IPS-11a (cell line): ENCODE data around the gene DOCK9.
"Not testable (repeated sequence)": the region's sequence is repeated elsewhere in the genome, so short reads cannot be mapped to it uniquely, and the experiment has no call there.

Experiments
- H3K4me3 ChIP-seq: one replicate; pipeline ENCODE4 v1.5.1; 2013; ENCODE audit warnings: low read depth, low read length, control low read depth

The DOCK9 gene

GRCh38 chr13:98827449-98827848 is 150.4 kb downstream of the DOCK9 start:
- H3K4me3 ChIP-seq: no peak overlapping the region

- no peak overlapping the region for H3K4me3 ChIP-seq
These were observed 151.7 kb downstream of the DOCK9 start for GRCh38 chr13:98826146-98826545.

GRCh38 chr13:98825659-98826058 is 152.2 kb downstream of the DOCK9 start:
- no peak overlapping the region for H3K4me3 ChIP-seq

- H3K4me3 ChIP-seq: no peak overlapping the region
These were observed 153.3 kb downstream of the DOCK9 start for GRCh38 chr13:98824376-98825160.

GRCh38 chr13:98823442-98823841 is 154.4 kb downstream of the DOCK9 start:
- H3K4me3 ChIP-seq: no peak overlapping the region

- no peak overlapping the region for H3K4me3 ChIP-seq
These were observed 155.6 kb downstream of the DOCK9 start for GRCh38 chr13:98822225-98822606.

GRCh38 chr13:98821372-98822224 is 156.3 kb downstream of the DOCK9 start:
- no peak overlapping the region for H3K4me3 ChIP-seq

GRCh38 chr13:98820744-98821371 is 157.0 kb downstream of the DOCK9 start:
- no peak overlapping the region for H3K4me3 ChIP-seq

- no peak overlapping the region for H3K4me3 ChIP-seq
These were observed 157.6 kb downstream of the DOCK9 start for GRCh38 chr13:98820300-98820699.

GRCh38 chr13:98819382-98820010 is 158.4 kb downstream of the DOCK9 start:
- H3K4me3 ChIP-seq: no peak overlapping the region

GRCh38 chr13:98816406-98816805 is 161.5 kb downstream of the DOCK9 start:
- H3K4me3 ChIP-seq: no peak overlapping the region

- H3K4me3 ChIP-seq: no peak overlapping the region
These were observed 163.9 kb downstream of the DOCK9 start for GRCh38 chr13:98813993-98814392.

- not testable (repeated sequence) for H3K4me3 ChIP-seq
These were observed 165.6 kb downstream of the DOCK9 start for GRCh38 chr13:98812186-98812790.

- no peak overlapping the region for H3K4me3 ChIP-seq
These were observed 167.1 kb downstream of the DOCK9 start for GRCh38 chr13:98810746-98811145.

- H3K4me3 ChIP-seq: no peak overlapping the region
These were observed 168.5 kb downstream of the DOCK9 start for GRCh38 chr13:98809345-98809777.

- H3K4me3 ChIP-seq: no peak overlapping the region
These were observed 170.1 kb downstream of the DOCK9 start for GRCh38 chr13:98807774-98808173.

GRCh38 chr13:98804336-98804855 is 173.5 kb downstream of the DOCK9 start:
- H3K4me3 ChIP-seq: no peak overlapping the region

GRCh38 chr13:98803921-98804320 is 173.9 kb downstream of the DOCK9 start:
- H3K4me3 ChIP-seq: no peak overlapping the region

GRCh38 chr13:98803111-98803561 is 174.7 kb downstream of the DOCK9 start:
- no peak overlapping the region for H3K4me3 ChIP-seq

GRCh38 chr13:98802559-98802958 is 175.3 kb downstream of the DOCK9 start:
- H3K4me3 ChIP-seq: no peak overlapping the region
